GM10266 (cell line): ENCODE data around the gene SLC45A3.
"Not testable (repeated sequence)": the region's sequence is repeated elsewhere in the genome, so short reads cannot be mapped to it uniquely, and the experiment has no call there.

Source experiments
- DNase-seq: peaks from one replicate; pipeline ENCODE4 v3.0.0; 2012; ENCODE audit errors: extremely low spot score
- TF ChIP-seq, protein P1 (sequence below): IDR thresholded peaks from 2 replicates; pipeline ENCODE4 v1.5.1; 2012; ENCODE audit warnings: mild to moderate bottlenecking, low read depth; ENCODE audit not compliant: control insufficient read depth, insufficient read depth; ENCODE audit errors: missing control alignments

The SLC45A3 gene, protein sequence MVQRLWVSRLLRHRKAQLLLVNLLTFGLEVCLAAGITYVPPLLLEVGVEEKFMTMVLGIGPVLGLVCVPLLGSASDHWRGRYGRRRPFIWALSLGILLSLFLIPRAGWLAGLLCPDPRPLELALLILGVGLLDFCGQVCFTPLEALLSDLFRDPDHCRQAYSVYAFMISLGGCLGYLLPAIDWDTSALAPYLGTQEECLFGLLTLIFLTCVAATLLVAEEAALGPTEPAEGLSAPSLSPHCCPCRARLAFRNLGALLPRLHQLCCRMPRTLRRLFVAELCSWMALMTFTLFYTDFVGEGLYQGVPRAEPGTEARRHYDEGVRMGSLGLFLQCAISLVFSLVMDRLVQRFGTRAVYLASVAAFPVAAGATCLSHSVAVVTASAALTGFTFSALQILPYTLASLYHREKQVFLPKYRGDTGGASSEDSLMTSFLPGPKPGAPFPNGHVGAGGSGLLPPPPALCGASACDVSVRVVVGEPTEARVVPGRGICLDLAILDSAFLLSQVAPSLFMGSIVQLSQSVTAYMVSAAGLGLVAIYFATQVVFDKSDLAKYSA

DNA sequence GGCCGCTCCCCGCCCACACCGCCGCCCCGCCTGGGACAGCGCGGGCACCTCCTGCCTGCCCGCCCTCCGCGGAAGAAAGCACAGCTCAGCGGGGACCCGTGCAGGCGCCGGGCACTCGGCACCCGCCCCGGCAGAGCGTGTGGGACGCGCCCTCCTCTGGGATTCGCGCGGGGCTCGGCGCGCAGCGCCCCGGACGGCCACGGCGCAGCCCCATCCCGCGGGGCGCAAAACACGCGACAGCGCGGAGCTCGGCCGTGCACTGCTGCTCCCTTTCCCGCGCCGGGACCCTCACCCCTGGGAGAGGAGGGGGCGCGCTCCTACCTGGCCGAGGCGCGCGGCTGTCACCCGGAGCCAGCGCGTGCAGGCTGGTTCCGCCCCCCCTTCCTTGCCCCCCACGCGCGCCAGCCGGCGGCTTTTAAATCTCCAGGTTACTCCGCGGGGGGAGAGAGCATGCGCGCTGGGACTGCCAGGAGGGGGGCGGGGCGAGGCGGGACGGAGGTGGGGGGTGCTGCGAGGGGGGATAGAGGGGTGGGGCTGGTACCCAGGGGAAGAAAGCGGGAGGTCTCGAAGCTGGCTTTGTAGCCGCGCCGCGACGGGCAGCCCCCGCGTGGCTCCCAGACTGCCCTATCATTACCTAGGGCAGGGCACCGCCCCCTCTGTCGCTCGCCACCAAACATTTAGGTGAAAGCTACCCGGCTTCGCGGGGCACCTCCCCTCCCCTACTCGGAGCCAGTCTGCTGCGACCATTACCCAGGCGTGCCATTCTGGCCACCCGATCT, at the start of gene SLC45A3:
Gene SLC45A3 (minus strand): TSS at position 437 of the 779 bp plus-strand sequence. CDS start 15,853 bp downstream, outside the sequence.
- peak; percentile 66 for DNase-seq
- TF ChIP-seq, protein P1, sequence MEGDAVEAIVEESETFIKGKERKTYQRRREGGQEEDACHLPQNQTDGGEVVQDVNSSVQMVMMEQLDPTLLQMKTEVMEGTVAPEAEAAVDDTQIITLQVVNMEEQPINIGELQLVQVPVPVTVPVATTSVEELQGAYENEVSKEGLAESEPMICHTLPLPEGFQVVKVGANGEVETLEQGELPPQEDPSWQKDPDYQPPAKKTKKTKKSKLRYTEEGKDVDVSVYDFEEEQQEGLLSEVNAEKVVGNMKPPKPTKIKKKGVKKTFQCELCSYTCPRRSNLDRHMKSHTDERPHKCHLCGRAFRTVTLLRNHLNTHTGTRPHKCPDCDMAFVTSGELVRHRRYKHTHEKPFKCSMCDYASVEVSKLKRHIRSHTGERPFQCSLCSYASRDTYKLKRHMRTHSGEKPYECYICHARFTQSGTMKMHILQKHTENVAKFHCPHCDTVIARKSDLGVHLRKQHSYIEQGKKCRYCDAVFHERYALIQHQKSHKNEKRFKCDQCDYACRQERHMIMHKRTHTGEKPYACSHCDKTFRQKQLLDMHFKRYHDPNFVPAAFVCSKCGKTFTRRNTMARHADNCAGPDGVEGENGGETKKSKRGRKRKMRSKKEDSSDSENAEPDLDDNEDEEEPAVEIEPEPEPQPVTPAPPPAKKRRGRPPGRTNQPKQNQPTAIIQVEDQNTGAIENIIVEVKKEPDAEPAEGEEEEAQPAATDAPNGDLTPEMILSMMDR = no peak

DNA sequence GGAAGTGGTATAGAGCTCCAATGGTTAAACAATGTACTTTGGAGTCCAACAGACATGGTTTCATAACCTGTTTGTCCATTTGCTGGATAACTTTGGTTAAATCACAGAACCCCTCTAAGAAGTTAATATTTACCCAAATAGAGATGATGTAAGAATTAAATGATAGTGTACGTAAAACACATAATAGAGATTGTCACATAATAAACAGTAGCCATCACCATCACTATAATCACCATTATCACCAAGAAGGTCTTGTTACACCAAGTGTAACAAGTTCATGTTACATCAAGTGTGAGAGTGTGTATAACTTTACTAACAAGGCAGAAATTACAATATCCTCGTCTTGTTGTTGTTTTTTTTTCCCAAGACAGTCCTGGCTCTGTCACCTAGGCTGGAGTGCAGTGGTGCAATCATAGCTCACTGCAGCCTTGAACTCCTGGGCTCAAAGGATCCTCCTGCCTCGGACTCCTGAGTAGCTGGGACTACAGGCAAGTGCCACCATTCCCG, 46.4 kb upstream of the SLC45A3 start:
- TF ChIP-seq, protein P1 = no peak
- DNase-seq = no peak

DNA sequence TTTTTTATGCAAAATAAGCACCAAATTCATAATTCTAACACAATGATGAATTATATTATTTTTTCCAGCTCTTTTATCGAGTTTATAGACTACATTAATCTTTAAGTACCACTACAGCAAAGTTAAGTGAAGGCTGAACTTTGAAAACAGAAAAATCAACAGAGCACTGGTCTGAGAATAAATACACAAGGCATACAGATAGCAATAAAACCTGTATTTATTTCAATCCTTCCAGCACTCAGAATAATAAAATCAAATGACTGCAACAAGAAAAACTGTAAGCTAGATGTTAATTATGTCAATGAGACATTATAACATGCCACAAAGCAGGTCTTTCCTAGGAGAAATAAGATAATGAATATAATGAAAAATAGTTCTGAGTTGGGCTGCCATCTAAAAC, 45.2 kb upstream of the SLC45A3 start:
- no peak for DNase-seq
- TF ChIP-seq, protein P1 = no peak

DNA sequence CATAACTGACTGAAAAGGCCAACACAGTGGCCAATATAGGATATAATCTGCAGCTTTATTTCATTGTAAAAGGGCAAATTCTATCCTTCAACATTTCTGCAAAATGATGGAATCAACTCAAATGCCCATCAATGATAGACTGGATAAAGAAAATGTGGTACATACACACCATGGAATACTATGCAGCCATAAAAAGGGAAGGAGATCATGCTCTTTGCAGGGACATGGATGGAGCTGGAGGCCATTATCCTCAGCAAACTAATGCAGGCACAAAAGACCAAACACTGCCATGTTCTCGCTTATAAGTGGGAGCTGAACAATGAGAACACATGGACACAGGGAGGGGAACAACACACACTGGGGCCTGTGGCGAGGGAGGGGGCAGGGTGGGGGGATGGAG, 40.4 kb upstream of the SLC45A3 start:
- DNase-seq = not testable (repeated sequence)

DNA sequence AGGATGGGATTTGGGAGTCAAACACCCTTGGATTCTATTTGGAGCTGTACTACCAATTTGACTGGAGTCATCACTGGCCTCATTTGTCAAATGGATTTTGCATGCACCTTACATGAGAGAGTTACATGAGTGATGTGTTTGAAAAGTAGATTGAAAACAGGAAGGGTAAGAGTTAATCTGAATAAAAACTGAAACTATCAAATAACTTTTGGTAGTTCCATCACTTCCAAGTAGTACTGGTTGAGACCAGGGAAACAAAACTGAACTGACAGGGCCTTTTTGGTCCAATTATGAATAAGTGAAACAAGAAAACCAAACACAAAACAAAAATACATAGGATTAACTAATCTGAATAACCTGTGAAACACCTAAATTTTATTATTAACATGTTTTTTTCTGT, 39.5 kb upstream of the SLC45A3 start:
- no peak for DNase-seq
- TF ChIP-seq, protein P1 = no peak

DNA sequence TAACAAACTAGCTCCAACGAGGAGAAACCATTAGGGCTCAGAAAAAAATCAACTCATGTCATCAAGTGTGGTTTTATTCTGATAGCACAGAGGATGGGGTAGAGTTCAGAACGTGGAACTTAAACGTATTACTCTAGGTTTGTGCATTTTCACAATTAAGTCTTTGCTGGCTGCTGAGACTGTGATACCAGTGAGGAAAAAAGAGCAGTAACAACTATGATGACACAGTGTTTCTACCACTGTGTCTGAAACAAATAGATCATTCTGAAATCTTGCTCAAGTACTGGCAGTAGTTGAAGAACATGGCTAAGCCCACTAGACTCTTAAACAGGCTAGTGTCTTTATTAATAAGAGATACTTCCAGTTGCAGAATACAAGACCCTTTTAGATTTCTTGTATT, 38.7 kb upstream of the SLC45A3 start:
- TF ChIP-seq, protein P1 = no peak
- DNase-seq = no peak

DNA sequence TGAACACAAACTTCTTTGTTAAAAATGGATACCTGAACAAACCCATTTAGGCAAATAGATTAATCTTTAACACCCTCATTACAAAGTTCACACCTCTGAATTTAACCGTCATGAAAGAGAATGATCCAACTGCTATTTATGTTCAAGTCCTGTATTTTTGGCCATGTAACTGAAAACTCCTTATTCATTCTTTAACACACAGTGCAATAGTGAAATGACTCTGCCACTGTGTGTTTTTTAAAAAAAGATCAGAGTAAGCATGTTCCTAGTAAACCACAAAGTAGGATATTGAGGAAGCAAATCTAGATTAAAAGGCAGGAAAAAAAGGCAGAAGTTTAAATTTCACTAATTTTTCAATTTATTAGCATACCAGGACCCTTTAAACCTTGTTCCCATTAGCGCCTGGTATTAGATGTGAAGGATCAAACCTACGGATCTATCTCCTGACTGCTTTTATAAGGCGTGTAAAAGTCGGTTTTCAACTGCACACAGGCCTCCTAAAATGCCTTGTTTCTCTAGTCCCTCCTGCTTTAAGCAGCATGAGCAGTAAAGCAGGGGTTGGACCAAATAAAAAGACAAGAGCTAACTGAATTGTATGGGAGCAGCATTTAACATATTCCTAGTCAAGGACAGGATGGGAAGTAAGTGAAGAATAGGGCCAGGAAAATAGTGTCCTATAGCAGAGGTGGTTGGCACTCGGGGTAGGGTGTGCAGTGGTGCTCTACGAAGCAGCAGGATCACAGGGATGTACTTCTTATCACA, 36.2 kb upstream of the SLC45A3 start:
- no peak for DNase-seq
- TF ChIP-seq, protein P1 = no peak
